Stomach smooth muscle (tissue), 2 donors: Measurements from ENCODE around the gene CHCHD10.

ENCODE experiments used
- H3K27ac ChIP-seq: one replicate; pipeline ENCODE4 v1.7.0; 2013; ENCODE audit warnings: mild to moderate bottlenecking, low read length, inconsistent platforms
- H3K27me3 ChIP-seq, 2 donors: one replicate each; pipeline ENCODE4 v1.7.0; 2013; ENCODE audit warnings: low read length in 2 of 2; ENCODE audit not compliant: insufficient read depth in 2 of 2, control insufficient read depth in 1 of 2
- H3K36me3 ChIP-seq, 2 donors: one replicate each; pipeline ENCODE4 v1.7.0; 2013; ENCODE audit warnings: low read length in 2 of 2; ENCODE audit not compliant: control insufficient read depth in 2 of 2, insufficient read depth in 2 of 2
- H3K4me1 ChIP-seq: one replicate; pipeline ENCODE4 v1.7.0; 2013; ENCODE audit warnings: low read length; ENCODE audit not compliant: control insufficient read depth, insufficient read depth
- H3K4me3 ChIP-seq, 2 donors: one replicate each; pipeline ENCODE4 v1.7.0; 2013; ENCODE audit warnings: low read length in 2 of 2
- H3K9ac ChIP-seq, 2 donors: one replicate each; pipeline ENCODE4 v1.7.0; 2013; ENCODE audit warnings: low read length in 2 of 2, mild to moderate bottlenecking in 1 of 2
- H3K9me3 ChIP-seq, 2 donors: one replicate each; pipeline ENCODE4 v1.7.0; 2013; ENCODE audit warnings: low read length in 2 of 2; ENCODE audit not compliant: control insufficient read depth in 2 of 2
- donor health status: healthy.
- donor health status: Pancreatic carcinoma.

Gene CHCHD10

GRCh38 chr22:23767673-23768548 is at the start of gene CHCHD10:
CHCHD10 (minus strand) TSS chr22:23767972; CDS start chr22:23767874, 98 bp downstream.
- Histone ChIP-seq H3K9ac (peak within 1 kb of the TSS; percentile 86 to 88), H3K27me3 (no peaks in the 10 kb centered on the region), H3K36me3 (no peaks in the 10 kb centered on the region), H3K9me3 (no peaks in the 10 kb centered on the region), H3K4me3 (peak within 1 kb of the TSS; percentile 84 to 90), H3K4me1 (peaks cover 52% of the 10 kb centered on the region), H3K27ac (peak within 1 kb of the TSS; percentile 86)

- no peaks in the 10 kb centered on the region for H3K4me1 ChIP-seq
- H3K4me3 ChIP-seq = no peak overlapping the region
- H3K27me3 ChIP-seq = no peaks in the 10 kb centered on the region
- no peak overlapping the region for H3K9ac ChIP-seq
- peaks cover 30 to 42% of the 10 kb centered on the region in 2 donors for H3K36me3 ChIP-seq
- no peak overlapping the region for H3K27ac ChIP-seq
- no peaks in the 10 kb centered on the region for H3K9me3 ChIP-seq
Observed at GRCh38 chr22:23817146-23817545, 49.4 kb upstream of the CHCHD10 start.

GRCh38 chr22:23816156-23816976 is 48.6 kb upstream of the CHCHD10 start:
- H3K27ac ChIP-seq = no peak overlapping the region
- H3K36me3 ChIP-seq = peaks cover 35 to 40% of the 10 kb centered on the region in 2 donors
- no peak overlapping the region for H3K9ac ChIP-seq
- no peaks in the 10 kb centered on the region for H3K9me3 ChIP-seq
- no peak overlapping the region for H3K4me3 ChIP-seq
- no peaks in the 10 kb centered on the region for H3K27me3 ChIP-seq
- H3K4me1 ChIP-seq = no peaks in the 10 kb centered on the region

GRCh38 chr22:23815541-23816155 is 47.9 kb upstream of the CHCHD10 start:
- Histone ChIP-seq H3K9ac (no peak overlapping the region), H3K27ac (no peak overlapping the region), H3K9me3 (no peaks in the 10 kb centered on the region), H3K4me1 (no peaks in the 10 kb centered on the region), H3K4me3 (no peak overlapping the region), H3K36me3 (peaks cover 33 to 36% of the 10 kb centered on the region in 2 donors), H3K27me3 (no peaks in the 10 kb centered on the region)

- Histone ChIP-seq H3K4me1 (no peaks in the 10 kb centered on the region), H3K27me3 (no peaks in the 10 kb centered on the region), H3K36me3 (peaks cover 19 to 30% of the 10 kb centered on the region in 2 donors), H3K27ac (no peak overlapping the region), H3K4me3 (no peak overlapping the region), H3K9me3 (no peaks in the 10 kb centered on the region), H3K9ac (no peak overlapping the region)
Observed at GRCh38 chr22:23812378-23812777, 44.6 kb upstream of the CHCHD10 start.

- H3K36me3 ChIP-seq = peaks cover 38 to 44% of the 10 kb centered on the region in 2 donors
- H3K4me1 ChIP-seq = no peaks in the 10 kb centered on the region
- H3K27ac ChIP-seq = no peak overlapping the region
- H3K9ac ChIP-seq = no peak overlapping the region
- H3K4me3 ChIP-seq = no peak overlapping the region
- H3K27me3 ChIP-seq = no peaks in the 10 kb centered on the region
- no peaks in the 10 kb centered on the region for H3K9me3 ChIP-seq
Observed at GRCh38 chr22:23806837-23807236, 39.1 kb upstream of the CHCHD10 start.

GRCh38 chr22:23804781-23805291 is 37.1 kb upstream of the CHCHD10 start:
- H3K4me3 ChIP-seq = no peak overlapping the region
- H3K27ac ChIP-seq = no peak overlapping the region
- no peaks in the 10 kb centered on the region for H3K4me1 ChIP-seq
- H3K36me3 ChIP-seq = peaks cover 50 to 57% of the 10 kb centered on the region in 2 donors
- H3K9me3 ChIP-seq = no peaks in the 10 kb centered on the region
- H3K27me3 ChIP-seq = no peaks in the 10 kb centered on the region
- no peak overlapping the region for H3K9ac ChIP-seq

GRCh38 chr22:23803001-23803819 is 35.4 kb upstream of the CHCHD10 start:
- H3K27ac ChIP-seq = no peak overlapping the region
- H3K27me3 ChIP-seq = no peaks in the 10 kb centered on the region

GRCh38 chr22:23801886-23802377 is 34.2 kb upstream of the CHCHD10 start:
- H3K36me3 ChIP-seq = peaks cover 53 to 57% of the 10 kb centered on the region in 2 donors
- no peak overlapping the region for H3K4me3 ChIP-seq
- no peak overlapping the region for H3K9ac ChIP-seq
- no peak overlapping the region for H3K27ac ChIP-seq
- no peaks in the 10 kb centered on the region for H3K4me1 ChIP-seq
- H3K27me3 ChIP-seq = no peaks in the 10 kb centered on the region
- H3K9me3 ChIP-seq = no peaks in the 10 kb centered on the region

More at GRCh38 chr22:23803001-23803819, 35.4 kb upstream of the CHCHD10 start:
- H3K36me3 ChIP-seq = peaks cover 53 to 57% of the 10 kb centered on the region in 2 donors
- H3K9ac ChIP-seq = no peak overlapping the region
- no peak overlapping the region for H3K4me3 ChIP-seq
- H3K4me1 ChIP-seq = no peaks in the 10 kb centered on the region
- H3K9me3 ChIP-seq = no peaks in the 10 kb centered on the region
